ENCODE results near the gene NSRP1.

- TF ChIP-seq CTCF (conservative IDR thresholded peaks at IDR 0.05) (no peak), EZH2 (IDR thresholded peaks at IDR 0.05; ENCODE audit: low read depth) (no peak)
These were observed 23.7 kb upstream of the NSRP1 start for GRCh38 chr17:30092886-30093285.
